NCI-H2081 (cell line): ENCODE data around the gene PCGF6.
"Not testable (repeated sequence)": the region's sequence is repeated elsewhere in the genome, so short reads cannot be mapped to it uniquely, and the experiment has no call there.

Experiments
- DNase-seq, 2 experiments: peaks; one replicate each; lab custom pipeline; 2025; lab: John Stamatoyannopoulos, UW

Gene PCGF6

DNA sequence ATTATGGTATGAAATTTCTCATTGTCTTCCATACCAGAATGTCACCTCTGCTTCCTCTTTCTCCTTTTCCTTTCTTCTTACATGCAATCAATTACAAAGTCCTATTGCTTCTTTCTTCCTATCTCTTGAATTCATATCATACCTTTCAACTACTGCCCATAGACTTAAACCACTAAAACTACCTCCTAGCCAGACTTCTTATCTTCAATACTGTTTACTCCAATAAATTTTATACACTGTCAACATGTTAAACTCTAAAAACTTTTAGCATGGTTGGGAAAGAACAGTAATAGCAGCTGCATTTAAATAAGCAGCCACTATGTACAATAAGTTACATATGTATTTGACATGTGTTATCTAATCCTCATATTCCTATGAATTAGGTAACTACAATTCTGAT, 34.9 kb downstream of the PCGF6 start:
- no peak for DNase-seq

DNA sequence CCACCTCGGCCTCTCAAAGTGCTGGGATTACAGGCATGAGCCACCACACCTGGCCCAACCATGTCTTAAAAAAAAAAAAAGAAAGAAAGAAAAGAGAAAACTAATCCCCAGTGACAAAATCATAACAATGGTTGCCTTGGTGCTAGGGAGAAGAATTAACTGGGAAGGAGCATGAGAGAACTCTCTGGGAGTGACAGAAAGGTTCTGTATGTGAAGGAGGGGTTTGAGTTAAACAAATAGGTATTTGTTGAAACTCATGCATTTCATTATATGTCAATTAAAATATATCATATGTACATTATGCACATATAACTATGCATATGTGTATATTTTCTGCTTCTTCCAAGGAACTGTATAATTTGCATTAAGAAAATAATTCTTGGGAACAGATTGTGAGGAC, 40.7 kb downstream of the PCGF6 start:
- no peak for DNase-seq

DNA sequence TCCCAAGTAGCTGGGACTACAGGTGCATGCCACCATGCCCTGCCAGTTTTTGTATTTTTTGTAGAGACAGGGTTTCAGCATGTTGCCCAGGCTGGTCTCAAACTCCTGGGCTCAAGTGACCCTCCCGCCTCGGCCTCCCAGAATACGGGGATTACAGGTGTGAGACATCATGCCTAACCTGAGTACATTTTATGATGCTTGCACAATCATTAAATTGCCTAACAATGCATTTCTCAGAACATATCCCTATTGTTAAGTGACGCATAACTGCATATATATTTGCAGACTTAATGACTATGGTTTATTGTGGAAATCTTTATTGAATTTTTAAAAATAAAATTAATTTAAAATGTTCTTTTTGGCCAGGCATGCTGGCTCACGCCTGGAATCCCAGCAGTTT, 43.3 kb downstream of the PCGF6 start:
- no peak for DNase-seq

DNA sequence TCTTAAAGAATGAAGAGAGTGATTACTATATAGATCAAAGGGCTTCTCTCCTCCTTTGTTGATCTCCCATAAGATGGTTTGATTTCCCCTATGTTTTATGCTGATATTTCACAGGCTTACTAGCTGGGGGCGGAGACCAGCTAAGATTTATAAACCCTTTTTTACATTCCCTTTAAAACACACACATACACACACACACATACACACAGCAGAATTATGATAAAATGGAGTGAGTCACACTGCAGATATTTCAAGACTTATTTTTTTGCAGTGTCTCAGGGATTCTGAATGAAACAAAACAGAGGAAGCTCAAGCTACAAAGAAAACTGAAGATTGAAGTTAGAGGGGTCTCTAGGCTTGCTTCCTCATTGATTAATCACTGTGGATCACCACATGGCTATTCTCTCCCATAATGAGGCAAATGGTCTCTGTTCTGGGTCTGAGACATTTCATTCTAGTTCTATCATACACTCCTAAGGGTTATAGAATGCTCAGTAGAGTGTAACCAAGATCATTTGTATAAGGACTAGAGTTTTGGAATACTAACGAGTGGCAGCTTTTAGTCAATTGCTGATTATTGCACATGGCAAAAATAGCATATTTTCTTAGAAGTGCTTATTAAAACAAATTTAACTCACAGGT, 55.4 kb downstream of the PCGF6 start:
- no peak for DNase-seq

DNA sequence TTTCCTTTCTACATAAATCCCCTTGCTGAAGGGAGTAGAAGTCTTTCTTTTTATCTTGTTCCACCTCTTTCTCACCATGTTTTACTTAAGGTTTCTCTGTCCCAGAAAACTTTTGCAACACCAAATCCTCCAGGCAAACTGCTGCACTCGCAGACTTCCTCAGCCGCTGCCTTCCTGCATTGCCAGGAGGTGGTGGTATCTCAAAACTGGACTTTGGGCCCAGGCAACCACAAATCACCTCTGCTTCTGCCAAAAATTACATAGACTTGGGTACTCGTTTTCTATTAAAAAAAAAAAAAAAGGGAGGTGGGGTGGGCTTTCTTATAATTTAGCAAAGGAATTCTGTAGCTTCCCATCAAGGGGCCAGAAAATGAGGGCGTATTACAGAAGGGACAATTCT, 59.4 kb downstream of the PCGF6 start:
- no peak for DNase-seq

DNA sequence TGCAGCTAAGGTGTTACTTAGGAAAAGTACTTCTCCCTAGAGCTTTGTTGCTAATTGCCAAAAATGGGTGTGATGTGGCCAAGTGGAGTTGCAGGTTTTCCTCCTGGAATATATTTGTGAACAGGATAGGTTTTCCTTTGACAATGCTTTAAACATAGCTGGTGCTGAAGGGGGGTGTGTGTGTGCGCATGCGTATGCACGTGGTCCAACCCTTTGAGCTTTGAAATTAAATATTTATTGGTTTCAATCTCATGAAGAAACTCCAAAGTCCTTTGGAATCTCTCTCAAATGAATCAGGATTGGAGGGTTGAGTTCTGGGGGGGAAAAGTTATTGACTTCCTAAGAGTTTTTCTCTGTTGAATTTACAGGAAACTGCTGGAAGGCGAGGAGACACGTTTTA, 62.9 kb downstream of the PCGF6 start:
- no peak for DNase-seq

DNA sequence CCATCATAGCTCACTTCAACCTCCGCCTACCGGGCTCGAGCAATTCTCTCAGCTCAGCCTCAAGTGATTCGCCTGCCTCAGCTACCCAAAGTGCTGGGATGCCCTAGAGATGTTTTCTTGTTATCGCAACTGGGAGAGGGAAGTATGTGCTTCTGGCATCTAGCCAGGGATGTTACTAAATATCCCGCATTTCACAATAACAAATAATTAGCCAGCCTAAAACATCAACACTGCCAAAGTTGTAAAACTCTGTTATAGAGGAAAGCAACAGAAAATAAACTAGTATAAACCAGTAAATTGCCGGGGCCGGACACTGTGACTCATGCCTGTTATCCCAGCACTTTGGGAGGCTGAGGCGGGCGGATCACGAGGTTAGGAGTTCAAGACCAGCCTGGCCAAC, 66.8 kb downstream of the PCGF6 start:
- DNase-seq, result no peak

DNA sequence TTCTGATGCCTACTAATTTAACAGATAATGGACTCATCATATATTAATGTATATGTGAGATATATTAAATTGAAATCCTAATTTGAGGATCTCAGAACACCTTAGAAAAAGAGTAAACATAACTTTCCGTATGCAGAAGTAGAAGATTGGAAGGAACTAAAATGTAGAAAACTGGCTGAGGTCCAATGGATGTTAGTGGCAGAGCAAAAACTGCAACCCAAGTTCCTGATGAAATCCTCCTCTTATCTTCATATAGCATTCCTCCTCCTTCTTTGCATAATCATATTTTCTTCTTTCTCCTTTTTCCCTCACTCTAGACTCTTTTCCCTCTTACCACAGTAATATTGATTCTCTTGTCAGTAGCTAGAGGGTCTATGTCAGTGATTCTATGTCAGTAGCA, 68.0 kb downstream of the PCGF6 start:
- no peak for DNase-seq

DNA sequence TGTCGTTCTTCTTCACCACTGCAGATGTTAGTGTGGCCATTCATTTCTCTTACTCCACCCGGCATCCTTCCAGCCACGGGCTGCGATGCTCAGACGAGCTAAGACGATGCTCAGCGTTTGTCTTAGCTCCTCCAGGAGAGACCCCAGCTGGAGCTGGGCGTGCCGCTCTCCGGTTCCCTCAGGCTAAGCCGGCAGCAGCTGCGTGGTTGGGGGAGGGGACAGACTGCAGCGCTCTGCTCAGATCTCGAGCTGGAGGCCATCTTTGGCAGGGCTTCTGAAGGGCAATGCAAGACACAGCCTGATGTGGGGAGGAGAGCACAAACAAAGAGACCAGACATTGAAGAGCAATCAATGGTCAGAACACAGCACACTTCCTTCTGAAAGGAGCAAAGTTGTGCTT, 69.2 kb downstream of the PCGF6 start:
- peak; percentile 67 to 80 for DNase-seq

DNA sequence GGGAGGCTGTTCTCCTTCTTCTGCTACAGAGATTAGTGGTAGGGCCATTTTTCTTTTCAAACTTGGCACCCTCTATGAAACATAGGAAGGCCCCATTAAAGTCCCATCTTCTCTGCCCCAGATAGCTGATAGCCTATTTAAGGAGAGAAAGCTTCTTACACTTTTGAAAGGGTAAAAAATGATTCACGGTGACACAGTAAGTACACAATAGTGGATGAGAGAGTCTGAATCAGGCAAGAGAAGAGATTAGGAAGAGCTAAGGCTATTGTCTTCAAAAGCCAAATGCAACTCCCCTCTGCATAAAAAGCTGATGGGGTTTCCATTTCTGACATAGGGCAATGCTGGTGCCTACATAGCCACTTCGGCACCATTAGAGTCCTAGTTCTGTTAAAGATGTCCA, 70.4 kb downstream of the PCGF6 start:
- DNase-seq, result no peak

DNA sequence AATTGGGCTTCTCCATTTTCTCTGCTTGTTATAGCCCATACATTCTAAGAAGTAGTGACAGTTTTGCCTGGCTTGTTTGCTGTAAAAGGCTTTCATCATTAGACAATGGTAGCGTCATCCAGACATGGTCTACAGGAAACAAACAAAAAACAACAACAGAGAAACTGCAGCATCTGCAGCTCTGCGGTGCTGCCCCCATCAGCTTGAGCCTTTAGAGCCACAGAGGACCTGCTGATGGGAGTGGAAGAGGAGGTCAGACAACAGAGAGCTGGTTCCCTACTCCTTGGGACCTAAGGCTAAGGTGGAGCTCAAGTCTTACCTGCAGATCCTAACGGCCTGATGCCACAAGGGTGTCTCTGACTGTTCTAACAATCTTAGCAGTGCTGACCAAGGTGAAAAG, 70.9 kb downstream of the PCGF6 start:
- DNase-seq, result no peak

DNA sequence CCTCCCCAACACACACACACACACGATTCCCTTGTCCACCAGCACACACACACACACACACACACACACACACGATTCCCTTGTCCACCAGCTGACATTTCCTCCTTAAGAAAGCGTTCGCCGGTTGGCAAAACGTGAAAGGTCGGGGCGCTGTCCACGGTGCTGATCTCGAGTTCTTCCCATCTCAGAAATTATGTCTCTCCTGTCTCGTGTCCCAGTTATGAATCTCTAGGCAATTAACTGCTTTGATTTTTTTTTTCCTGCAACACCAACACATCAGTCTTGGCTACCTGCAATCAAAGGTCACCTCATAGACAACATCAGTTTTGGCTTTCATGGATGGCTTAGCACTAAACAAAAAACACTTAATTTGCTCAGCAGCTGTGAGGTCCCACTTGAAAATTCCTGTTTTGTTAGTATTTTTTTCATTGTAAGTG, 72.1 kb downstream of the PCGF6 start:
- DNase-seq, result no peak

DNA sequence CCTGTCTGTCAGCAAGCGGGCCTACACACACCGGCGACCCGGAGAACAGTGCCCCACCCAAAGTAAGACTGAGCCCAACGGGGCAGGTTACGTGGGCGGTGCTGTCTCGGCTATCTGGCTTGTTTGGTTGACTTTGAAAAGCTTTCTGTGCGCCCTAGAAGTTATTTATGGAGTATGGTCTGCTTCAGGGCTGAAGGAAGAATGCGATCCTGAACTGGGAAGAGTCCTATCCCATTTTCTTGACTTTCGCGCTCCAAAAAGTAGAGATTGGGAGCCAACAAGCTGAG, 72.5 kb downstream of the PCGF6 start:
- no peak for DNase-seq

DNA sequence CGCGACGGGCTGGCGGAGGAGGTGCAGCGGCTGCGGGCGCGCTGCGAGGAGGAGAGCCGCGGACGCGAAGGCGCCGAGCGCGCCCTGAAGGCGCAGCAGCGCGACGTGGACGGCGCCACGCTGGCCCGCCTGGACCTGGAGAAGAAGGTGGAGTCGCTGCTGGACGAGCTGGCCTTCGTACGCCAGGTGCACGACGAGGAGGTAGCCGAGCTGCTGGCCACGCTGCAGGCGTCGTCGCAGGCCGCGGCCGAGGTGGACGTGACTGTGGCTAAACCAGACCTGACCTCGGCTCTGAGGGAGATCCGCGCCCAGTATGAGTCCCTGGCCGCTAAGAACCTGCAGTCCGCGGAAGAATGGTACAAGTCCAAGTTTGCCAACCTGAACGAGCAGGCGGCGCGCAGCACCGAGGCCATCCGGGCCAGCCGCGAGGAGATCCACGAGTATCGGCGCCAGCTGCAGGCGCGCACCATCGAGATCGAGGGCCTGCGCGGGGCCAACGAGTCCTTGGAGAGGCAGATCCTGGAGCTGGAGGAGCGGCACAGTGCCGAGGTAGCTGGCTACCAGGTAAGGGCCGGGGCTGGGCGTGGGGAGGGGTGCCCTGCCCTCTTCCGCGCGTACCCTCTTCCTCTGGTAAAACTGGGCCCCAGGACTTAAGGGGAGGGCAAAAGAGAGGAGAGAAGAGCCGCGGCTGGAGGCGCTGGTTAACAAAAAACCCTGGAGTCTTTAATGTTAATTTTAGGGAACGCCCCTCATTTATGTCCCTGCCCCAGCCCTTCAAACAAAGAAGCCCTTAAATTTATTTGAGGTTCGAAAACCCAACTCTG, 73.0 kb downstream of the PCGF6 start:
- no peak for DNase-seq

DNA sequence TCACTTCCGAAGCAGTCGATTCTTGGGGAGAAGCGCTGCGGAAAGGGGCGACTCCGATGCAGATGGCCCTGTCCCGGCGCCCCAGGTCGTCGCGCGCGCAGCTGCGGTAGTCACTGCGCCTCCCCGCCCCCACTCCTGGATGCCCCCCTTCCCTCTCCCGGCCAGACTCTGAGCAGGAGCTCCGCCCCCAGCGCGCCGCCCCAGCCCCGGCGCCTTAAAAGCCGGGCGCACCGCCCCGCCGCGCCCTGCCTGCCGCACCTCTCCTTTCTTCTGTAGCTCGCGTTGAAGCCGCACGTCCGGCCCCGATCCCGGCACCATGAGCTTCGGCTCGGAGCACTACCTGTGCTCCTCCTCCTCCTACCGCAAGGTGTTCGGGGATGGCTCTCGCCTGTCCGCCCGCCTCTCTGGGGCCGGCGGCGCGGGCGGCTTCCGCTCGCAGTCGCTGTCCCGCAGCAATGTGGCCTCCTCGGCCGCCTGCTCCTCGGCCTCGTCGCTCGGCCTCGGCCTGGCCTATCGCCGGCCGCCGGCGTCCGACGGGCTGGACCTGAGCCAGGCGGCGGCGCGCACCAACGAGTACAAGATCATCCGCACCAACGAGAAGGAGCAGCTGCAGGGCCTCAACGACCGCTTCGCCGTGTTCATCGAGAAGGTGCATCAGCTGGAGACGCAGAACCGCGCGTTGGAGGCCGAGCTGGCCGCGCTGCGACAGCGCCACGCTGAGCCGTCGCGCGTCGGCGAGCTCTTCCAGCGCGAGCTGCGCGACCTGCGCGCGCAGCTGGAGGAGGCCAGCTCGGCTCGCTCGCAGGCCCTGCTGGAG, 73.8 kb downstream of the PCGF6 start, which contains the start of gene INA:
TSS of gene INA (plus strand) at position 243 of the 817 bp plus-strand sequence. CDS start at position 317, 74 bp downstream.
- DNase-seq, result peak; percentile 78 to 83

DNA sequence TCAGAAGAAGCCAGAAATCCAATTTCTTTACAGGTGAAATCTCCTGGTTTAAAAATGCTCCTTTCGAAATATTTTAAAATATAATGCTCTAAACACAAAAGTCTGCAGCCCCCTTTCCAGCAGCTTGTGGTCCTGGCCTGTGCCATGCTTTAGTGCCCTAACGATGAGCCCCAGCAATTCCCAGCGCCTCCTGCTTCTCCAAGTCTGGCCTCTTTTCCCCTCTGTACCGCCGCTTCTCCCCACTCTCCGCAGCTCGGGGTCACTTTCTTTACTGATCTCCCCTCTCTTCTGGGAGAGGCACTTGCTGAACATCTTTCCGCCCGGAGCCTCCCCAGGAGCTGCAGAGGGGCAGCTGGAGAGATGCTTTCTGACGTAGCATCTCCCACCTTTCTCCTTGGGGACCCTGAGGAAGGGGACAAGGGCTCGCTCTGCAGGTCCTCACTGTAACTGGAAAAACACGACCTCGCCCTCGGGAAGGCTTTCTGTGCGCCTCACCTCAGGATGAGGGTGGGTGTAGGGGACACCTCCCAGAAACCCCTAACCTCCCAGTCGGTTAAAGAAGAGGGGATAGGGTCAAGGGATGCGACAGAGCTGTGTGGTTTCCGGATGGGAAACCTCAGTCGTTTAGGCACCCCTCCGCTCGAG, 74.6 kb downstream of the PCGF6 start:
- DNase-seq, result no peak

DNA sequence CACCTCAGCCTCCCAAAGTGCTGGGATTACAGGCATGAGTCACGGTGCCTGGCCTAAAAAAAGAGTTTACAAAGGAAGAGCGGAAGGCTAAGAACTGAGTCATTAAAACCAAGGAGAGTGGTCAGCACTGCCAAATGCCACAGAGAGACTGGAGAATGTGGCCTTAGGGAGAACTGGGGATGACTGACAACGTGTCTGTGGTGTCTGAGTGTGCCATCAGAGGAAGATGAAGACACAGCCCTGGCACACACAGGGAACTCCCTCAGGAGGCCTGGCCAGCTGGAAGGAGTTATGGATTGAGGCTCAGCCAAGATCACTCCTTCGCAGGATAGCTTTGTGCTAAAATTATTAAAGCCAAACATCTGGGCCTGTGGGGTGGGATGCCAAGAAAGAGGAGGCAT, 77.9 kb downstream of the PCGF6 start:
- DNase-seq, result no peak

DNA sequence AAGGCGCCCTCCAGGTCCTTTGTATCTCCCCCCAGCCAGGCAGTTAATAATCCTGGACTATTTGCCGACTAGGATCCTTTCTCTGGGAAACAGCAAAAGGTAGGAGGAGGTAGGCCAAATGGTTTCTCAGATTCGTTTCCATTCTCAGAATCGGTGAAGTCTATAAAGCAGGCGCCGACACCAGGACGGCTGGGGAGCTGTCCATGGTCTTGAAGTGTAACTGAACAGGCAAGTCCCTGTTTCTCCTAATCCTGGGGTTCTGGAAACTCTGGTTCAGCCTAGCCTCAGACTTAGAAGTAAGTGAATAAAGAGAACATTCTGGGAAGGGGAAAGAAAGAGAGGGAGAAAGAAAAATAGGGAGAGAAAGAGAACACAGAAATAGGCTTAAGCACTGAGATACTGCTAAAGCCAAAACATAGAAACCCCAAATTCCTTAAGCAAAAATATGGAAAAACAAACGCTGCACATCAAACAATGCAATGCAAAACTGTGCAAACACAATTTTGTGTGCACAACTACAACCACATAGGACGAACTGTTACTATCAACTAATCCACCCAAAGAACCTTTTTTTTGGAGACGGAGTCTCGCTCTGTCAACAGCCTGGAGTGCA, 85.1 kb downstream of the PCGF6 start:
- no peak for DNase-seq

DNA sequence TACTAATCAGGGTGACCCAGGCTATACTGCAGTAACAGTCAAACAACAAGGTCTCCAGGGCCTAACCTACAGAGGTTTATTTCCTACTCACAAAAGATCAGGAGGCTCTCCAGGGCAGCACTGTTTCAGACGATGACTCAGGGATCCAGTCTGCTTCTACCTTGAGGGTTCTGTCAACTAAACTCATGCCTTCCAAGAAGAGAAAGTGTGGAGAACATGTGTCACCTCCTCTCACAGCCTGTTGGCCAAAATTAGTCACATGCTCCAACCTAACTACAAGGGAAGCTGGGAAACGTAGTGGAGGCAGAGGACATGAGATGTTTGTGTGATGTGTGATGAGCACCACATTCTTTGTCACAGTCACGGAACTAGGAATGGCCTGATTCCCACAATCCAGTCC, 88.7 kb downstream of the PCGF6 start:
- DNase-seq, result no peak

DNA sequence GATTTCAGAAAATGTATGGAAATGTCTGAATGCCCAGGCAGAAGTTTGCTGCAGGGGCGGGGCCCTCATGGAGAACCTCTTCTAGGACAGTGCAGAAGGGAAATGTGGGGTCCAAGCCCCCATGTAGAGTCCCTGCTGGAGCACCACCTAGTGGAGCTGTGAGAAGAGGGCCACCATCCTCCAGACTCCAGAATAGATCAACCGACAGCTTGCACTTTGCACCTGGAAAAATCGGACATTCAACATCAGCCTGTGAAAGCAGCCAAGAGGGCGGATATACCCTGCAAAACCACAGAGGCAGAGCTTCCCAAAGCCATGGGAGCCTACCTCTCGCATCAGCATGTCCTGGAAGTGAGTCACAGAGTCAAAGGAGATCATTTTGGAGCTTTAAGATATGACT, 91.0 kb downstream of the PCGF6 start:
- no peak for DNase-seq

DNA sequence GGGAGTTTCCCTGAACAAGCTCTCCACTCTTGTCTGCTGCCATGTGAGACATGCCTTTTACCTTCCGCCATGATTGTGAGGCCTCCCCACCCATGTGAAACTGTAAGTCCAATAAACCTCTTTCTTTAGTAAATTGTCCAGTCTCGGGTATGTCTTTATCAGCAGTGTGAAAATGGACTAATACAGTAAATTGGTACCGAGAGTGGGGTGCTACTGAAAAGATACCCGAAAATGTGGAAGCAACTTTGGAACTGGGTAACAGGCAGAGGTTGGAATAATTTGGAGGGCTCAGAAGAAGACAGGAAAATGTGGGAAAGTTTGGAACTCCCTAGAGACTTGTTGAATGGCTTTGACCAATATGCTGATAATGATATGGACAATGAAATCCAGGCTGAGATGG, 92.0 kb downstream of the PCGF6 start:
- DNase-seq, result not testable (repeated sequence)

DNA sequence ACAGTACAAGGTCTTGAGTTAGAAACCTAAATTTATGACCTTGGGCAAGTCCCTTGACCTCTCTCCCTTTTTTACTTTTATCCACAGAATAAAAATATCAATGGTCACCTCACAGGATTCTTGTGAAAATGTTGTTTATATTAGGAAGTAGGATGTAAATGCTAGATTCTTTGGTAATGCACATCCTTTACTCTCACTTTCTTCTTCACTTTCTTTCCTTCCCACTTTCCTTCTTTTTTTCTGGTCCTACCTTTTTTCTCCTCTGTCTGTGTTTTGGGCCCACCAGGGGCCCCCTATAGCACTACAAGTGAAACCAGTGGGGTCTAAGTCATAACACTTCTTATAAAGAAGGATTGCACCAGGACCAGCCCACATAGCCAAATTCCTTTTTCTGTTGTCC, 93.1 kb downstream of the PCGF6 start:
- no peak for DNase-seq
